Sigmoid colon (tissue), 7 donors: ENCODE data around the gene RXRA. TPM values are rescaled to one million over a fixed set of nuclear protein-coding genes. Genes with fewer than 3 reads are reported as not detected.
"Not testable (repeated sequence)": the region's sequence is repeated elsewhere in the genome, so short reads cannot be mapped to it uniquely, and the experiment has no call there.

Experiments
- DNase-seq: peaks from one replicate; pipeline ENCODE4 v3.0.0-alpha.2; 2019
- H3K27ac ChIP-seq, 4 donors: fragments of 200-600 bp; sonication (generic); one replicate each; pipeline ENCODE4 v1.5.1; 2016 to 2019; ENCODE audit warnings: mild to moderate bottlenecking in 1 of 4
- H3K27me3 ChIP-seq, 3 donors: fragments of 200-600 bp; sonication (generic); one replicate each; pipeline ENCODE4 v1.5.1; 2019; ENCODE audit warnings: mild to moderate bottlenecking in 1 of 3
- H3K36me3 ChIP-seq, 4 donors: fragments of 200-600 bp; sonication (generic); one replicate each; pipeline ENCODE4 v1.5.1; 2016 to 2019
- H3K4me1 ChIP-seq, 4 donors: fragments of 200-600 bp; sonication (generic); one replicate each; pipeline ENCODE4 v1.5.1; 2017 to 2019
- H3K4me3 ChIP-seq, 4 donors: fragments of 200-600 bp; sonication (generic); one replicate each; pipeline ENCODE4 v1.5.1; 2017 to 2019; ENCODE audit warnings: mild to moderate bottlenecking in 2 of 4, moderate library complexity in 1 of 4
- H3K9me3 ChIP-seq, 4 donors: fragments of 200-600 bp in 3 of 4; sonication (generic) in 3 of 4; one replicate each; pipeline versions ENCODE4 v1.5.1 to v1.6.1; 2013 to 2019
- EP300 ChIP-seq, 4 donors: sonication (generic); formaldehyde crosslinking; IDR thresholded peaks; one replicate each; pipeline ENCODE4 v1.6.1; 2017; ENCODE audit warnings: antibody characterized with exemption in 4 of 4
- POLR2A ChIP-seq, 2 donors: fragments of 450-650 bp; IDR thresholded peaks; one replicate each; pipeline ENCODE4 v1.6.1; 2016; ENCODE audit warnings: antibody characterized with exemption in 2 of 2, mild to moderate bottlenecking in 2 of 2, moderate library complexity in 2 of 2
- POLR2AphosphoS5 ChIP-seq, 4 donors: sonication (generic); formaldehyde crosslinking; IDR thresholded peaks; one replicate each; pipeline ENCODE4 v1.6.1; 2017; ENCODE audit warnings: antibody characterized with exemption in 4 of 4
- WGBS, 2 donors: extraction: QIAGEN DNeasy Blood & Tissue Kit; methylation state at CpG; one replicate each; pipeline ENCODE4 v1.1.7; 2013; 5-methylcytosine and 5-hydroxymethylcytosine counted together
- intact Hi-C: fragments of 100-400 bp; cut with DNase I; formaldehyde crosslinking; loops from one replicate; pipeline ENCODE4 v1.15.1; 2023
- polyA plus RNA-seq, 3 donors: library from polyadenylated mRNA; stranded (reverse); fragments of 200-250 nt; gene quantifications; one replicate each; pipeline ENCODE4 v1.2.3, GENCODE V29; 2013
- total RNA-seq, 4 donors: library from RNA; depleted of rRNA; stranded (reverse); fragments of >200 nt; gene quantifications; one replicate each; pipeline ENCODE4 v1.1.0, GENCODE V29; 2016
- TF ChIP-seq, protein P1 (sequence below), 4 experiments: fragments of 450-650 bp in 3 of 4; fragments of 200-600 bp in 1 of 4; IDR thresholded peaks; one replicate each; pipeline ENCODE4 v1.5.1; 2016 to 2019; ENCODE audit warnings: antibody characterized with exemption in 4 of 4, mild to moderate bottlenecking in 3 of 4, moderate library complexity in 2 of 4
- donor health status: healthy with polysubstance abuse.
- donor health status: Bipolar disorder and iron deficiency.
- donor health status: healthy.

RXRA gene
- total and polyA plus RNA-seq, 7 donors, result 26.7 to 50.8 (median 35.7) TPM

DNA sequence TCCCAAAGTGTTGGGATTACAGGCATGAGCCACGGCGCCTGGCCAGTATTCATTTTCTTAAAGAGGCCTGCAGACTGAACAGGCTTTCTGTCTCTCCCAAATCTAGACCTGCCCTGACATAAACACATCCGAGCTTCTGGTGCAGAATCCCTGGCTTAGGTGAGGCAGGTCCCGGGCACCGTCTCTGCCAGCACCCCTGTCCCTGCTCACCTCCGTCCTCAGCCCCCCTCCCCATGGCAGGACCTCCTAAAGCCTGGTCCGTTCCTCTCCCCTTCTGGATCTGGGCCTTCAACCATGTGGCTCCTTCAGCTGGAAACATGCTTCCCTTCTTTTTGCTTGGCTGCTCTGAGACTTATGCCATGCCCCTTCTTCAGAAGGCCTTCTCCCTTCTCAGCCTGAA lies 22.7 kb upstream of the RXRA start:
- Histone ChIP-seq H3K27ac (no peak overlapping the region), H3K27me3 (no peaks in the 10 kb centered on the region), H3K9me3 (no peaks in the 10 kb centered on the region), H3K4me1 (no peaks in the 10 kb centered on the region), H3K4me3 (no peak overlapping the region), H3K36me3 (no peaks in the 10 kb centered on the region)
- intact Hi-C loops, result no loop called here
- WGBS, 2 donors, result 91 to 92% methylated on average over 7 of the region's 7 CpGs
- TF ChIP-seq EP300 (IDR thresholded peaks at IDR 0.05) (no peak), POLR2AphosphoS5 (IDR thresholded peaks at IDR 0.05) (no peak), POLR2A (IDR thresholded peaks at IDR 0.05) (no peak)
- TF ChIP-seq, protein P1, sequence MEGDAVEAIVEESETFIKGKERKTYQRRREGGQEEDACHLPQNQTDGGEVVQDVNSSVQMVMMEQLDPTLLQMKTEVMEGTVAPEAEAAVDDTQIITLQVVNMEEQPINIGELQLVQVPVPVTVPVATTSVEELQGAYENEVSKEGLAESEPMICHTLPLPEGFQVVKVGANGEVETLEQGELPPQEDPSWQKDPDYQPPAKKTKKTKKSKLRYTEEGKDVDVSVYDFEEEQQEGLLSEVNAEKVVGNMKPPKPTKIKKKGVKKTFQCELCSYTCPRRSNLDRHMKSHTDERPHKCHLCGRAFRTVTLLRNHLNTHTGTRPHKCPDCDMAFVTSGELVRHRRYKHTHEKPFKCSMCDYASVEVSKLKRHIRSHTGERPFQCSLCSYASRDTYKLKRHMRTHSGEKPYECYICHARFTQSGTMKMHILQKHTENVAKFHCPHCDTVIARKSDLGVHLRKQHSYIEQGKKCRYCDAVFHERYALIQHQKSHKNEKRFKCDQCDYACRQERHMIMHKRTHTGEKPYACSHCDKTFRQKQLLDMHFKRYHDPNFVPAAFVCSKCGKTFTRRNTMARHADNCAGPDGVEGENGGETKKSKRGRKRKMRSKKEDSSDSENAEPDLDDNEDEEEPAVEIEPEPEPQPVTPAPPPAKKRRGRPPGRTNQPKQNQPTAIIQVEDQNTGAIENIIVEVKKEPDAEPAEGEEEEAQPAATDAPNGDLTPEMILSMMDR (IDR thresholded peaks at IDR 0.05), result no peak
- no peak for DNase-seq

DNA sequence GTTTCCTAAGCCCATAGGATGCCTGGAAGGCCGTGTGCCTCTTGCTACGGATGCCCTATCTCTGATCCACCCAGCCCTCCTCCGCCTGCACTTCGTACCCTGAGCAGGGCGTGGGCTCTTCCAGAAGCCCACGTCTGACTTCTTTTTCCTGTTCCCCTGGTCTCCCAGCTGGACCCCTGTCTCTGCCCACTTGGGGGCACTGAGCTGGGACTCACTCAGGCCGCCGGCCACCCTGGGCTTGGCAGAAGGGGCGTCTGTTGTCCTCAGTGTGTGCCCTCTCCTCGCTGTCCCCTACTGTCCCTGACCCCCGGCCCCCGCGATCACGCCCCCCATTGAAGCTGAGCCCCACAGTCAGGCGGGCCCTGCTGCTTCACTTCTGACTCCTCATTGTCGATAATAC lies 22.0 kb upstream of the RXRA start:
- Histone ChIP-seq H3K9me3 (no peaks in the 10 kb centered on the region), H3K36me3 (no peaks in the 10 kb centered on the region), H3K27me3 (no peaks in the 10 kb centered on the region), H3K4me3 (no peak overlapping the region), H3K27ac (no peak overlapping the region), H3K4me1 (no peaks in the 10 kb centered on the region)
- intact Hi-C loops, result no loop called here
- TF ChIP-seq EP300 (IDR thresholded peaks at IDR 0.05) (no peak), POLR2A (IDR thresholded peaks at IDR 0.05) (no peak), POLR2AphosphoS5 (IDR thresholded peaks at IDR 0.05) (no peak)
- TF ChIP-seq, protein P1 (IDR thresholded peaks at IDR 0.05), result no peak
- 64 to 81% methylated on average over 16 of the region's 16 CpGs for WGBS, 2 donors
- DNase-seq, result peak; percentile 50

DNA sequence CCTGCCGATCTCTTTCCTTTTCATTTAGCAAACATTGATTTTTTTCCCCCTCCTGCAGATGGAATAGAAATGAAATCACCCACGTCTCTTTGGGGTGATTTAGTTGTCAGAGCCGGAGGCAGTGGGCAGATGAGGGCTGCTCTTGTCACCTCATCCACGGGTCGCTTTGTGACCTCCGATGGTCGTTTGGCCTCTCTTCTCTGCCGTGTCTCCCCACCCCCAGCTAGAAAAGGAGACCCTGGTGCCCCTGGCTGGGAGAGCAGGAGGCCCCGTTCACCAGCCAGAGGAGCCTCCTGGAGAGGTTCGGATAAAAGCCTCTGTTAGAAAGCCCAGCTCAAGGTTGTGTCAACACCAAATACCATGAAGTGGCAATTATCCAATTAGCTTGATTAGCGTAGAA lies 21.6 kb upstream of the RXRA start:
- 63 to 76% methylated on average over 11 of the region's 11 CpGs for WGBS, 2 donors
- Histone ChIP-seq H3K4me3 (no peak overlapping the region), H3K4me1 (no peaks in the 10 kb centered on the region), H3K9me3 (no peaks in the 10 kb centered on the region), H3K27me3 (no peaks in the 10 kb centered on the region), H3K36me3 (no peaks in the 10 kb centered on the region), H3K27ac (no peak overlapping the region)
- intact Hi-C loops, result no loop called here
- DNase-seq, result no peak
- no peak for TF ChIP-seq POLR2A (IDR thresholded peaks at IDR 0.05)
- no peak for TF ChIP-seq POLR2AphosphoS5 (IDR thresholded peaks at IDR 0.05)
- TF ChIP-seq EP300 (IDR thresholded peaks at IDR 0.05), result no peak
- TF ChIP-seq, protein P1 (IDR thresholded peaks at IDR 0.05), result no peak

DNA sequence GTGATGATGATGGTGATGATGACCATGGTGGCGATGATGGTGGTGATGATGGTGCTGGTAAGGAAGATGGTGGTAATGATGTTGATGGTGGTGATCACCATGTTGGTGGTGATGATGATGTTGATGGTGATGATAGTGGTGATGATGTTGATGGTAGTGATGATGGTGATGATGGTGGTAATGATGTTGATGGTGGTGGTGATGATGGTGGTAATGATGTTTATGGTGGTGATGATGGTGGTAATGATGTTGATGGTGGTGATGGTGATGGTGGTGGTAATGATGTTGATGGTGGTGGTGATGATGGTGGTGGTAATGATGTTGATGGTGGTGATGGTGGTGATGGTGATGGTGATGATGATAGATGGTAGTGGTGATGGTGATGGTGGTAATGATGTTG lies 20.7 kb upstream of the RXRA start:
- TF ChIP-seq, protein P1 (IDR thresholded peaks at IDR 0.05), result no peak
- TF ChIP-seq EP300 (IDR thresholded peaks at IDR 0.05) (no peak), POLR2AphosphoS5 (IDR thresholded peaks at IDR 0.05) (no peak), POLR2A (IDR thresholded peaks at IDR 0.05) (no peak)
- DNase-seq, result no peak
- no peaks in the 10 kb centered on the region for H3K4me1 ChIP-seq
- intact Hi-C loops, result no loop called here
- no peaks in the 10 kb centered on the region for H3K9me3 ChIP-seq
- H3K27ac ChIP-seq, result no peak overlapping the region
- no peaks in the 10 kb centered on the region for H3K36me3 ChIP-seq
- H3K27me3 ChIP-seq, result no peaks in the 10 kb centered on the region
- H3K4me3 ChIP-seq, result no peak overlapping the region
- 94 to 96% methylated on average over 1 of the region's 1 CpG for WGBS, 2 donors

DNA sequence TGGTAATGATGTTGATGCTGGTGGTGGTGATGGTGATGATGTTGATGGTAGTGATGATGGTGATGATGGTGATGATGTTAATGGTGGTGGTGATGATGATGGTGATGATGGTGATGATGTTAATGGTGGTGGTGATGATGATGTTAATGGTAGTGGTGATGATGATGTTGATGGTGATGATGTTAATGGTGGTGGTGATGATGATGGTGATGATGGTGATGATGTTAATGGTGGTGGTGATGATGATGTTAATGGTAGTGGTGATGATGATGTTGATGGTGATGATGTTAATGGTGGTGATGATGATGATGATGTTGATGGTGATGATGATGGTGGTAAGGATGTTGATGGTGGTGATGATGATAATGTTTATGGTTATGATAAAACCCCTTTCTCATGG lies 20.2 kb upstream of the RXRA start:
- H3K4me1 ChIP-seq, intact Hi-C loops, H3K9me3 ChIP-seq, H3K27me3 ChIP-seq, H3K36me3 ChIP-seq, DNase-seq, H3K4me3 ChIP-seq, H3K27ac ChIP-seq: not testable (repeated sequence)
